ENCODE results near the gene TGFBRAP1. TPM values are rescaled to one million over a fixed set of nuclear protein-coding genes. Genes with fewer than 3 reads are reported as not detected.

Gene TGFBRAP1
- total and polyA plus RNA-seq, 8 donors = 3.6 to 11.5 (median 8.7) TPM

GRCh38 chr2:105283532-105283931 is 46.0 kb downstream of the TGFBRAP1 start:
- peaks cover 3 to 41% (median 5%) of the 10 kb centered on the region in 3 donors for H3K36me3 ChIP-seq
- no peak overlapping the region for H3K4me3 ChIP-seq
- DNase-seq = no peak
- TF ChIP-seq CTCF (IDR thresholded peaks at IDR 0.05) = no peak
- no peak for FAIRE-seq
- H3K27ac ChIP-seq = no peak overlapping the region
- WGBS, 2 donors = 90 to 96% methylated on average over 4 of the region's 4 CpGs
- no peaks in the 10 kb centered on the region for H3K27me3 ChIP-seq
- ATAC-seq = no peak
- H3K9me3 ChIP-seq = no peaks in the 10 kb centered on the region
- intact Hi-C loops (cut with DNase I) = no loop called here
- H3K4me1 ChIP-seq = no peaks in the 10 kb centered on the region

GRCh38 chr2:105280281-105280680 is 49.3 kb downstream of the TGFBRAP1 start:
- intact Hi-C loops (cut with DNase I) = no loop called here
- no peak for ATAC-seq
- no peaks in the 10 kb centered on the region for H3K4me1 ChIP-seq
- H3K36me3 ChIP-seq = peaks cover 2 to 51% (median 9%) of the 10 kb centered on the region in 3 donors
- WGBS, 2 donors = 87 to 88% methylated on average over 10 of the region's 10 CpGs
- no peak overlapping the region for H3K27ac ChIP-seq
- no peaks in the 10 kb centered on the region for H3K9me3 ChIP-seq
- no peak for DNase-seq
- H3K27me3 ChIP-seq = no peaks in the 10 kb centered on the region
- TF ChIP-seq CTCF (IDR thresholded peaks at IDR 0.05) = no peak
- H3K4me3 ChIP-seq = no peak overlapping the region
- FAIRE-seq = no peak

- no peak for DNase-seq
- no peak overlapping the region for H3K4me3 ChIP-seq
- intact Hi-C loops (cut with DNase I) = no loop called here
- no peaks in the 10 kb centered on the region for H3K9me3 ChIP-seq
- 92 to 100% methylated on average over 1 of the region's 1 CpG for WGBS, 2 donors
- TF ChIP-seq CTCF (IDR thresholded peaks at IDR 0.05) = no peak
- no peak overlapping the region for H3K27ac ChIP-seq
- no peak for FAIRE-seq
- no peaks in the 10 kb centered on the region for H3K4me1 ChIP-seq
- peaks cover 9 to 52% (median 9%) of the 10 kb centered on the region in 3 donors for H3K36me3 ChIP-seq
- no peaks in the 10 kb centered on the region for H3K27me3 ChIP-seq
- ATAC-seq = no peak
These were observed 50.4 kb downstream of the TGFBRAP1 start for GRCh38 chr2:105279126-105279525.

- Histone ChIP-seq H3K27ac (no peak overlapping the region), H3K9me3 (no peaks in the 10 kb centered on the region), H3K36me3 (peaks cover 7 to 48% (median 9%) of the 10 kb centered on the region in 3 donors), H3K4me1 (no peaks in the 10 kb centered on the region), H3K4me3 (no peak overlapping the region), H3K27me3 (no peaks in the 10 kb centered on the region)
- TF ChIP-seq CTCF (IDR thresholded peaks at IDR 0.05) = no peak
- no peak for FAIRE-seq
- 74 to 76% methylated on average over 5 of the region's 5 CpGs for WGBS, 2 donors
- intact Hi-C loops (cut with DNase I) = no loop called here
- no peak for ATAC-seq
- no peak for DNase-seq
These were observed 50.9 kb downstream of the TGFBRAP1 start for GRCh38 chr2:105278654-105279053.

- Histone ChIP-seq H3K4me3 (no peak overlapping the region), H3K4me1 (no peaks in the 10 kb centered on the region), H3K9me3 (no peaks in the 10 kb centered on the region), H3K27ac (no peak overlapping the region), H3K27me3 (no peaks in the 10 kb centered on the region), H3K36me3 (peaks cover 13 to 59% (median 13%) of the 10 kb centered on the region in 3 donors)
- no peak for TF ChIP-seq CTCF (IDR thresholded peaks at IDR 0.05)
- WGBS, 2 donors = 84 to 90% methylated on average over 4 of the region's 4 CpGs
- DNase-seq (no peak), FAIRE-seq (no peak), ATAC-seq (no peak)
- intact Hi-C loops (cut with DNase I) = no loop called here
These were observed 55.5 kb downstream of the TGFBRAP1 start for GRCh38 chr2:105274046-105274445.

Data from pancreas (tissue), 10 donors.